Measurements from ENCODE around the gene MYZAP. TPM values are rescaled to one million over a fixed set of nuclear protein-coding genes. Genes with fewer than 3 reads are reported as not detected.
A peak's percentile ranks its signal among the peaks of the same experiment; 100 is the strongest.

The MYZAP gene
- total and polyA plus RNA-seq, 2 of the 4 experiments (the other 2 are of a cell fraction), result not detected

DNA sequence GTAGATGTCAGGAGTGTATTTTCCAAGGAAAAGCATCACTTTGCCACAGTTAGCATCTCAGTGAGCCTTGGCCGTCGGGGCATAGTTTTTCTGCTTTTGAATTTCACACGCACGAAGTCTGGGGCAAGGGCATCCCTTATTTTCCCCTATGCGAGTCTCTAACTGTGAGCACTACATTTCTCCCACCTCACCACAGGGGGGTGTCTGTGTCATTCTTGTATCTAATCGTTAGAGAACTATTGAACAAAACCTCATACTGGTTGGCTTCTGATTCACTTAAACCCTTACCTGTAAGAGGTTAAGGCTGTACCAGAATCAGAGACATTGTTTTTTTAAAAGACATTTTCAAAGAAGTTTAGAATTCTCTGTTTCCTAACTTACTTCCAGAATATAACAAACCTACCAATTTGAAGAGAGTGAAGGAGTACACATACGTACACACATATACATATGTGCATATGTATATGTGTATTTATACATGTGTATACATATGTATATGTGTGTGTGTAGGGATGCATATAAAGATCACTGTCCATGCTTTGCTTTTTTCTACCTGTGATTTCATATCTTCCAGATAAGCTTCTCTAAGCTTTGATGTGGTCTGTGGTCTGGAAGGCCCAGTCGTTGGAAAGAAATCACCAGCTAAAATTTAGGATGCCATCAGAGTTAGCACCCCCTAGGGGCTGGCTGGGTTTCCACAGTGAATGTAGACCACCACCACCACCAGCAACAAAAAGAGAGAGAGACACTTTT, 49.4 kb downstream of the MYZAP start:
- Histone ChIP-seq H2BK5ac (ENCODE audit: low read depth, low read length, poor library complexity, severe bottlenecking) (no peak overlapping the region), H2AK9ac (replicated peaks; ENCODE audit: low read depth, low read length, poor library complexity) (no peak overlapping the region), H3K4me3 (ENCODE audit: insufficient read depth, low read depth, low read length) (no peak overlapping the region), H3K23ac (ENCODE audit: low read depth, low read length) (no peak overlapping the region), H3K9me1 (ENCODE audit: insufficient read depth, low read length) (no peaks in the 10 kb centered on the region), H3K4me2 (ENCODE audit: low read depth, low read length) (no peak overlapping the region), H3K27ac (ENCODE audit: insufficient read depth, low read length) (no peak overlapping the region), H3K9me3 (ENCODE audit: control insufficient read depth, insufficient read depth, low read length) (no peaks in the 10 kb centered on the region), H2BK15ac (ENCODE audit: low read depth, low read length) (no peak overlapping the region), H3K18ac (ENCODE audit: low read depth, low read length) (no peak overlapping the region), H4K5ac (ENCODE audit: low read depth, low read length) (no peak overlapping the region), H3K36me3 (ENCODE audit: control insufficient read depth, insufficient read depth, low read length) (no peaks in the 10 kb centered on the region), H3K14ac (replicated peaks; ENCODE audit: low read depth, low read length) (no peak overlapping the region), H2BK120ac (ENCODE audit: low read depth, low read length) (no peak overlapping the region), H4K8ac (ENCODE audit: low read depth in 2 of 2, low read length in 2 of 2) (no peak overlapping the region), H3K79me1 (ENCODE audit: low read depth in 1 of 2, low read length in 2 of 2) (no peaks in the 10 kb centered on the region), H3K9ac (ENCODE audit: low read depth, low read length) (no peak overlapping the region), H3K27me3 (ENCODE audit: control insufficient read depth, insufficient read depth, low read length) (peaks cover 4% of the 10 kb centered on the region), H4K91ac (ENCODE audit: insufficient read depth, low read depth, low read length) (no peak overlapping the region), H2AK5ac (ENCODE audit: low read depth, low read length) (no peak overlapping the region), H3K4me1 (ENCODE audit: control insufficient read depth, insufficient read depth, low read length) (no peaks in the 10 kb centered on the region), H2BK20ac (ENCODE audit: low read depth, low read length) (no peak overlapping the region), H2AFZ (replicated peaks; ENCODE audit: low read length, poor library complexity) (no peak overlapping the region), H4K20me1 (ENCODE audit: insufficient read depth, low read length) (no peaks in the 10 kb centered on the region), H3K56ac (ENCODE audit: extremely low read depth, insufficient read depth, low read length) (no peak overlapping the region), H3K4ac (ENCODE audit: low read depth, low read length) (no peak overlapping the region)
- ChIA-PET POLR2A (ENCODE audit: unreplicated experiment) (no interaction called here), CTCF (interaction anchor here (0.9 kb wide), 1 partner anchor 220 kb away, joined by 3 read pairs; no protein-coding TSS in a partner anchor)
- peak; percentile 12 for DNase-seq
- intact Hi-C loops (cut with micrococcal nuclease) (loop anchor here (1.0 kb wide), 1 partner anchor 220 kb away; no protein-coding TSS in a partner anchor), dilution Hi-C loops (cut with HindIII; ENCODE audit: low sequenced_read_pairs, unreplicated experiment) (no loop called here), in situ Hi-C loops (cut with MboI; ENCODE audit: low sequenced_read_pairs) (no loop called here)
- WGBS, 2 experiments (ENCODE audit: extremely low coverage in 2 of 2, insufficient read length in 1 of 2), result no CpG with 5 or more reads among the region's 8 CpGs
- ATAC-seq (ENCODE audit: low read depth), result peak; percentile 69
- BruUV-seq (replicated peaks), result no TSS peak
- TF ChIP-seq RFX5 (IDR thresholded peaks at IDR 0.05; ENCODE audit: low read depth, low read length) (no peak), RCOR1 (IDR thresholded peaks at IDR 0.05; ENCODE audit: insufficient replicate concordance, low read length) (no peak), MAFK (IDR thresholded peaks at IDR 0.05; ENCODE audit: low read depth, low read length) (no peak), BHLHE40 (IDR thresholded peaks at IDR 0.05; ENCODE audit: low read depth, low read length) (no peak), RAD21 (IDR thresholded peaks at IDR 0.05; ENCODE audit: low read length) (peak; percentile 43)
- TF ChIP-seq, protein P1, sequence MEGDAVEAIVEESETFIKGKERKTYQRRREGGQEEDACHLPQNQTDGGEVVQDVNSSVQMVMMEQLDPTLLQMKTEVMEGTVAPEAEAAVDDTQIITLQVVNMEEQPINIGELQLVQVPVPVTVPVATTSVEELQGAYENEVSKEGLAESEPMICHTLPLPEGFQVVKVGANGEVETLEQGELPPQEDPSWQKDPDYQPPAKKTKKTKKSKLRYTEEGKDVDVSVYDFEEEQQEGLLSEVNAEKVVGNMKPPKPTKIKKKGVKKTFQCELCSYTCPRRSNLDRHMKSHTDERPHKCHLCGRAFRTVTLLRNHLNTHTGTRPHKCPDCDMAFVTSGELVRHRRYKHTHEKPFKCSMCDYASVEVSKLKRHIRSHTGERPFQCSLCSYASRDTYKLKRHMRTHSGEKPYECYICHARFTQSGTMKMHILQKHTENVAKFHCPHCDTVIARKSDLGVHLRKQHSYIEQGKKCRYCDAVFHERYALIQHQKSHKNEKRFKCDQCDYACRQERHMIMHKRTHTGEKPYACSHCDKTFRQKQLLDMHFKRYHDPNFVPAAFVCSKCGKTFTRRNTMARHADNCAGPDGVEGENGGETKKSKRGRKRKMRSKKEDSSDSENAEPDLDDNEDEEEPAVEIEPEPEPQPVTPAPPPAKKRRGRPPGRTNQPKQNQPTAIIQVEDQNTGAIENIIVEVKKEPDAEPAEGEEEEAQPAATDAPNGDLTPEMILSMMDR (conservative IDR thresholded peaks at IDR 0.05; ENCODE audit: low read depth, low read length), result peak; percentile 38
